Measurements from ENCODE around the gene SDF4. TPM values are rescaled to one million over a fixed set of nuclear protein-coding genes. Genes with fewer than 3 reads are reported as not detected.

Gene SDF4
- total RNA-seq, 1 donor from 2014 or later: 175 TPM

- Mint-ChIP-seq H3K4me1 (ENCODE audit: low read depth, unreplicated experiment) (no peaks in the 10 kb centered on the region), H3K9me3 (ENCODE audit: unreplicated experiment) (no peaks in the 10 kb centered on the region), H3K4me3 (ENCODE audit: unreplicated experiment) (no peak overlapping the region), H3K27me3 (ENCODE audit: low read depth, unreplicated experiment) (peaks cover 7% of the 10 kb centered on the region), H3K27ac (ENCODE audit: unreplicated experiment) (no peak overlapping the region), H3K36me3 (ENCODE audit: low read depth, unreplicated experiment) (no peaks in the 10 kb centered on the region)
- Histone ChIP-seq H3K4me3 (ENCODE audit: insufficient read depth, low read depth, low read length) (no peak overlapping the region), H3K27me3 (ENCODE audit: insufficient read depth, low read length) (no peaks in the 10 kb centered on the region), H3K79me2 (ENCODE audit: insufficient read depth, low read length) (no peaks in the 10 kb centered on the region), H2AFZ (ENCODE audit: low read depth, low read length) (no peak overlapping the region), H3K4me1 (ENCODE audit: insufficient read depth, low read length) (peaks cover 2% of the 10 kb centered on the region), H3K36me3 (ENCODE audit: insufficient read depth, low read length) (no peaks in the 10 kb centered on the region), H3K4me2 (ENCODE audit: low read length) (peak overlapping the region; percentile 70), H4K20me1 (ENCODE audit: insufficient read depth, low read length) (no peaks in the 10 kb centered on the region), H3K9me3 (ENCODE audit: insufficient read depth, low read depth, low read length) (no peaks in the 10 kb centered on the region), H3K9ac (ENCODE audit: low read length) (peak overlapping the region; percentile 27), H3K27ac (ENCODE audit: low read depth, low read length) (no peak overlapping the region)
- no peak for TF ChIP-seq EZH2 (IDR thresholded peaks at IDR 0.05; ENCODE audit: insufficient read depth, low read length)
- TF ChIP-seq, protein P1, sequence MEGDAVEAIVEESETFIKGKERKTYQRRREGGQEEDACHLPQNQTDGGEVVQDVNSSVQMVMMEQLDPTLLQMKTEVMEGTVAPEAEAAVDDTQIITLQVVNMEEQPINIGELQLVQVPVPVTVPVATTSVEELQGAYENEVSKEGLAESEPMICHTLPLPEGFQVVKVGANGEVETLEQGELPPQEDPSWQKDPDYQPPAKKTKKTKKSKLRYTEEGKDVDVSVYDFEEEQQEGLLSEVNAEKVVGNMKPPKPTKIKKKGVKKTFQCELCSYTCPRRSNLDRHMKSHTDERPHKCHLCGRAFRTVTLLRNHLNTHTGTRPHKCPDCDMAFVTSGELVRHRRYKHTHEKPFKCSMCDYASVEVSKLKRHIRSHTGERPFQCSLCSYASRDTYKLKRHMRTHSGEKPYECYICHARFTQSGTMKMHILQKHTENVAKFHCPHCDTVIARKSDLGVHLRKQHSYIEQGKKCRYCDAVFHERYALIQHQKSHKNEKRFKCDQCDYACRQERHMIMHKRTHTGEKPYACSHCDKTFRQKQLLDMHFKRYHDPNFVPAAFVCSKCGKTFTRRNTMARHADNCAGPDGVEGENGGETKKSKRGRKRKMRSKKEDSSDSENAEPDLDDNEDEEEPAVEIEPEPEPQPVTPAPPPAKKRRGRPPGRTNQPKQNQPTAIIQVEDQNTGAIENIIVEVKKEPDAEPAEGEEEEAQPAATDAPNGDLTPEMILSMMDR (IDR thresholded peaks at IDR 0.05; ENCODE audit: insufficient read depth, low read depth, low read length): no peak
- no peak for FAIRE-seq
- peak; percentile 20 for DNase-seq (ENCODE audit: low read depth)
These were observed 30.7 kb downstream of the SDF4 start for GRCh38 chr1:1200876-1201810.

- Histone ChIP-seq H3K4me2 (ENCODE audit: low read length) (peak overlapping the region; percentile 70), H3K9me3 (ENCODE audit: insufficient read depth, low read depth, low read length) (no peaks in the 10 kb centered on the region), H2AFZ (ENCODE audit: low read depth, low read length) (no peak overlapping the region), H3K79me2 (ENCODE audit: insufficient read depth, low read length) (no peaks in the 10 kb centered on the region), H3K4me1 (ENCODE audit: insufficient read depth, low read length) (no peaks in the 10 kb centered on the region), H4K20me1 (ENCODE audit: insufficient read depth, low read length) (no peaks in the 10 kb centered on the region), H3K27me3 (ENCODE audit: insufficient read depth, low read length) (no peaks in the 10 kb centered on the region), H3K36me3 (ENCODE audit: insufficient read depth, low read length) (no peaks in the 10 kb centered on the region), H3K27ac (ENCODE audit: low read depth, low read length) (no peak overlapping the region), H3K9ac (ENCODE audit: low read length) (peak overlapping the region; percentile 27), H3K4me3 (ENCODE audit: insufficient read depth, low read depth, low read length) (no peak overlapping the region)
- Mint-ChIP-seq H3K9me3 (ENCODE audit: unreplicated experiment) (peaks cover 1% of the 10 kb centered on the region), H3K4me1 (ENCODE audit: low read depth, unreplicated experiment) (no peaks in the 10 kb centered on the region), H3K4me3 (ENCODE audit: unreplicated experiment) (no peak overlapping the region), H3K27me3 (ENCODE audit: low read depth, unreplicated experiment) (peaks cover 10% of the 10 kb centered on the region), H3K27ac (ENCODE audit: unreplicated experiment) (no peak overlapping the region), H3K36me3 (ENCODE audit: low read depth, unreplicated experiment) (no peaks in the 10 kb centered on the region)
- DNase-seq (ENCODE audit: low read depth): no peak
- FAIRE-seq: no peak
- TF ChIP-seq, protein P1 (IDR thresholded peaks at IDR 0.05; ENCODE audit: insufficient read depth, low read depth, low read length): no peak
- TF ChIP-seq EZH2 (IDR thresholded peaks at IDR 0.05; ENCODE audit: insufficient read depth, low read length): no peak
These were observed 31.6 kb downstream of the SDF4 start for GRCh38 chr1:1199961-1200875.

Measured in astrocyte (in vitro differentiated cells and primary cell).